K562 (cell line): ENCODE data around the gene SNX25. TPM values are rescaled to one million over a fixed set of nuclear protein-coding genes. Genes with fewer than 3 reads are reported as not detected.

Experiments
- HNRNPLL ChIP-seq: fragments of 200-400 bp; formaldehyde crosslinking; IDR thresholded peaks from 2 replicates; pipeline ENCODE4 v1.6.1; 2017; ENCODE audit warnings: low read length, low read depth, mild to moderate bottlenecking; ENCODE audit not compliant: poor library complexity, severe bottlenecking
- ZNF431 ChIP-seq: sonication (generic); formaldehyde crosslinking; IDR thresholded peaks from 2 replicates; pipeline ENCODE4 v1.8.0; 2022; ENCODE audit warnings: mild to moderate bottlenecking, missing genetic modification reagents
- polyA plus RNA-seq, 8 experiments: library from polyadenylated mRNA; depleted of rRNA in 4 of 8; stranded (reverse) in 5 of 8; unstranded in 3 of 8; fragments of >200 nt; fragmentation: Nextera tagmentation in 2 of 8; fragmentation: Illumina TruSeq in 1 of 8; extraction: Ambion mirVana in 2 of 8; extraction: Trizol in 1 of 8; gene quantifications; 2 replicates each; pipeline versions ENCODE4 v1.2.1 to v1.2.3, GENCODE V29; 2011 to 2014; ENCODE audit warnings: inconsistent platforms in 1 of 8, missing spikeins in 1 of 8
- total RNA-seq, 7 experiments: library from RNA; depleted of rRNA in 6 of 7; stranded (reverse); fragments of >200 nt in 6 of 7; fragmentation: Illumina TruSeq in 2 of 7; extraction: Trizol in 2 of 7; gene quantifications; 2 replicates each; pipeline versions ENCODE4 v1.2.1 to v1.2.3, GENCODE V29; 2011 to 2021; ENCODE audit warnings: low replicate concordance in 1 of 7
- TF ChIP-seq, protein P1 (sequence below): fragments of 200-600 bp; sonication (generic); IDR thresholded peaks from one replicate; pipeline ENCODE4 v1.6.1; 2012; ENCODE audit warnings: mild to moderate bottlenecking, low read depth, low read length, inconsistent platforms
- TF ChIP-seq, protein P2 (sequence below), 2 experiments: fragments of 450-650 bp in 1 of 2; sonication (generic) in 1 of 2; formaldehyde crosslinking in 1 of 2; IDR thresholded peaks; 2 replicates each; pipeline versions ENCODE4 v1.7.1 to v1.9.0; 2016 to 2022; ENCODE audit warnings: inconsistent platforms in 1 of 2, mild to moderate bottlenecking in 1 of 2, missing genetic modification reagents in 1 of 2

The SNX25 gene
- total and polyA plus RNA-seq, 9 of the 15 experiments (the other 6 are each of a cell fraction or from before 2014, with no cell fraction given), result 2.5 to 23.4 (median 13.3) TPM

DNA sequence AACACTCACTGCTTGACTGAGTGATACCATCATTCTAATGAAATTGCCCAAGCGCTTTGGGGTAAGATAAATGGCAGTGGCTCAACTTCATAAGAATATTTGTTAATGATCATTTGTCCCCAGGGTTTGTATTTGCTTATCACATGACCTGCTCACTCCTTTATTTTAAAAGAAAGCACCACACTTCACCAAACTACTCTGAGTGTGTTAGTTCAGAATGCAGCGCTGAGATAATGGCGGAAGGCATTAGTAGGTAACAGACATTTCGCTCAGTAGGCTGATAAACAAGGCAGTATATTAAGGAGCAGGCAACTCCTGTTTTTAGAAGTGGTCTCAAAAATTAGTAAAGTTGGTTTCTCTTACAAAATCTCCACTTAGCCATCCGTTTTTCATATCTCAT, 1.6 kb downstream of the SNX25 start (continued):
- TF ChIP-seq, protein P1, sequence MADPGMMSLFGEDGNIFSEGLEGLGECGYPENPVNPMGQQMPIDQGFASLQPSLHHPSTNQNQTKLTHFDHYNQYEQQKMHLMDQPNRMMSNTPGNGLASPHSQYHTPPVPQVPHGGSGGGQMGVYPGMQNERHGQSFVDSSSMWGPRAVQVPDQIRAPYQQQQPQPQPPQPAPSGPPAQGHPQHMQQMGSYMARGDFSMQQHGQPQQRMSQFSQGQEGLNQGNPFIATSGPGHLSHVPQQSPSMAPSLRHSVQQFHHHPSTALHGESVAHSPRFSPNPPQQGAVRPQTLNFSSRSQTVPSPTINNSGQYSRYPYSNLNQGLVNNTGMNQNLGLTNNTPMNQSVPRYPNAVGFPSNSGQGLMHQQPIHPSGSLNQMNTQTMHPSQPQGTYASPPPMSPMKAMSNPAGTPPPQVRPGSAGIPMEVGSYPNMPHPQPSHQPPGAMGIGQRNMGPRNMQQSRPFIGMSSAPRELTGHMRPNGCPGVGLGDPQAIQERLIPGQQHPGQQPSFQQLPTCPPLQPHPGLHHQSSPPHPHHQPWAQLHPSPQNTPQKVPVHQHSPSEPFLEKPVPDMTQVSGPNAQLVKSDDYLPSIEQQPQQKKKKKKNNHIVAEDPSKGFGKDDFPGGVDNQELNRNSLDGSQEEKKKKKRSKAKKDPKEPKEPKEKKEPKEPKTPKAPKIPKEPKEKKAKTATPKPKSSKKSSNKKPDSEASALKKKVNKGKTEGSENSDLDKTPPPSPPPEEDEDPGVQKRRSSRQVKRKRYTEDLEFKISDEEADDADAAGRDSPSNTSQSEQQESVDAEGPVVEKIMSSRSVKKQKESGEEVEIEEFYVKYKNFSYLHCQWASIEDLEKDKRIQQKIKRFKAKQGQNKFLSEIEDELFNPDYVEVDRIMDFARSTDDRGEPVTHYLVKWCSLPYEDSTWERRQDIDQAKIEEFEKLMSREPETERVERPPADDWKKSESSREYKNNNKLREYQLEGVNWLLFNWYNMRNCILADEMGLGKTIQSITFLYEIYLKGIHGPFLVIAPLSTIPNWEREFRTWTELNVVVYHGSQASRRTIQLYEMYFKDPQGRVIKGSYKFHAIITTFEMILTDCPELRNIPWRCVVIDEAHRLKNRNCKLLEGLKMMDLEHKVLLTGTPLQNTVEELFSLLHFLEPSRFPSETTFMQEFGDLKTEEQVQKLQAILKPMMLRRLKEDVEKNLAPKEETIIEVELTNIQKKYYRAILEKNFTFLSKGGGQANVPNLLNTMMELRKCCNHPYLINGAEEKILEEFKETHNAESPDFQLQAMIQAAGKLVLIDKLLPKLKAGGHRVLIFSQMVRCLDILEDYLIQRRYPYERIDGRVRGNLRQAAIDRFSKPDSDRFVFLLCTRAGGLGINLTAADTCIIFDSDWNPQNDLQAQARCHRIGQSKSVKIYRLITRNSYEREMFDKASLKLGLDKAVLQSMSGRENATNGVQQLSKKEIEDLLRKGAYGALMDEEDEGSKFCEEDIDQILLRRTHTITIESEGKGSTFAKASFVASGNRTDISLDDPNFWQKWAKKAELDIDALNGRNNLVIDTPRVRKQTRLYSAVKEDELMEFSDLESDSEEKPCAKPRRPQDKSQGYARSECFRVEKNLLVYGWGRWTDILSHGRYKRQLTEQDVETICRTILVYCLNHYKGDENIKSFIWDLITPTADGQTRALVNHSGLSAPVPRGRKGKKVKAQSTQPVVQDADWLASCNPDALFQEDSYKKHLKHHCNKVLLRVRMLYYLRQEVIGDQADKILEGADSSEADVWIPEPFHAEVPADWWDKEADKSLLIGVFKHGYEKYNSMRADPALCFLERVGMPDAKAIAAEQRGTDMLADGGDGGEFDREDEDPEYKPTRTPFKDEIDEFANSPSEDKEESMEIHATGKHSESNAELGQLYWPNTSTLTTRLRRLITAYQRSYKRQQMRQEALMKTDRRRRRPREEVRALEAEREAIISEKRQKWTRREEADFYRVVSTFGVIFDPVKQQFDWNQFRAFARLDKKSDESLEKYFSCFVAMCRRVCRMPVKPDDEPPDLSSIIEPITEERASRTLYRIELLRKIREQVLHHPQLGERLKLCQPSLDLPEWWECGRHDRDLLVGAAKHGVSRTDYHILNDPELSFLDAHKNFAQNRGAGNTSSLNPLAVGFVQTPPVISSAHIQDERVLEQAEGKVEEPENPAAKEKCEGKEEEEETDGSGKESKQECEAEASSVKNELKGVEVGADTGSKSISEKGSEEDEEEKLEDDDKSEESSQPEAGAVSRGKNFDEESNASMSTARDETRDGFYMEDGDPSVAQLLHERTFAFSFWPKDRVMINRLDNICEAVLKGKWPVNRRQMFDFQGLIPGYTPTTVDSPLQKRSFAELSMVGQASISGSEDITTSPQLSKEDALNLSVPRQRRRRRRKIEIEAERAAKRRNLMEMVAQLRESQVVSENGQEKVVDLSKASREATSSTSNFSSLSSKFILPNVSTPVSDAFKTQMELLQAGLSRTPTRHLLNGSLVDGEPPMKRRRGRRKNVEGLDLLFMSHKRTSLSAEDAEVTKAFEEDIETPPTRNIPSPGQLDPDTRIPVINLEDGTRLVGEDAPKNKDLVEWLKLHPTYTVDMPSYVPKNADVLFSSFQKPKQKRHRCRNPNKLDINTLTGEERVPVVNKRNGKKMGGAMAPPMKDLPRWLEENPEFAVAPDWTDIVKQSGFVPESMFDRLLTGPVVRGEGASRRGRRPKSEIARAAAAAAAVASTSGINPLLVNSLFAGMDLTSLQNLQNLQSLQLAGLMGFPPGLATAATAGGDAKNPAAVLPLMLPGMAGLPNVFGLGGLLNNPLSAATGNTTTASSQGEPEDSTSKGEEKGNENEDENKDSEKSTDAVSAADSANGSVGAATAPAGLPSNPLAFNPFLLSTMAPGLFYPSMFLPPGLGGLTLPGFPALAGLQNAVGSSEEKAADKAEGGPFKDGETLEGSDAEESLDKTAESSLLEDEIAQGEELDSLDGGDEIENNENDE, result no peak
- TF ChIP-seq ZNF431, result no peak
- TF ChIP-seq HNRNPLL, result peak; percentile 32
- TF ChIP-seq, protein P2, sequence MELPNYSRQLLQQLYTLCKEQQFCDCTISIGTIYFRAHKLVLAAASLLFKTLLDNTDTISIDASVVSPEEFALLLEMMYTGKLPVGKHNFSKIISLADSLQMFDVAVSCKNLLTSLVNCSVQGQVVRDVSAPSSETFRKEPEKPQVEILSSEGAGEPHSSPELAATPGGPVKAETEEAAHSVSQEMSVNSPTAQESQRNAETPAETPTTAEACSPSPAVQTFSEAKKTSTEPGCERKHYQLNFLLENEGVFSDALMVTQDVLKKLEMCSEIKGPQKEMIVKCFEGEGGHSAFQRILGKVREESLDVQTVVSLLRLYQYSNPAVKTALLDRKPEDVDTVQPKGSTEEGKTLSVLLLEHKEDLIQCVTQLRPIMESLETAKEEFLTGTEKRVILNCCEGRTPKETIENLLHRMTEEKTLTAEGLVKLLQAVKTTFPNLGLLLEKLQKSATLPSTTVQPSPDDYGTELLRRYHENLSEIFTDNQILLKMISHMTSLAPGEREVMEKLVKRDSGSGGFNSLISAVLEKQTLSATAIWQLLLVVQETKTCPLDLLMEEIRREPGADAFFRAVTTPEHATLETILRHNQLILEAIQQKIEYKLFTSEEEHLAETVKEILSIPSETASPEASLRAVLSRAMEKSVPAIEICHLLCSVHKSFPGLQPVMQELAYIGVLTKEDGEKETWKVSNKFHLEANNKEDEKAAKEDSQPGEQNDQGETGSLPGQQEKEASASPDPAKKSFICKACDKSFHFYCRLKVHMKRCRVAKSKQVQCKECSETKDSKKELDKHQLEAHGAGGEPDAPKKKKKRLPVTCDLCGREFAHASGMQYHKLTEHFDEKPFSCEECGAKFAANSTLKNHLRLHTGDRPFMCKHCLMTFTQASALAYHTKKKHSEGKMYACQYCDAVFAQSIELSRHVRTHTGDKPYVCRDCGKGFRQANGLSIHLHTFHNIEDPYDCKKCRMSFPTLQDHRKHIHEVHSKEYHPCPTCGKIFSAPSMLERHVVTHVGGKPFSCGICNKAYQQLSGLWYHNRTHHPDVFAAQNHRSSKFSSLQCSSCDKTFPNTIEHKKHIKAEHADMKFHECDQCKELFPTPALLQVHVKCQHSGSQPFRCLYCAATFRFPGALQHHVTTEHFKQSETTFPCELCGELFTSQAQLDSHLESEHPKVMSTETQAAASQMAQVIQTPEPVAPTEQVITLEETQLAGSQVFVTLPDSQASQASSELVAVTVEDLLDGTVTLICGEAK (IDR thresholded peaks at IDR 0.05), result no peak
- TF ChIP-seq, protein P2 (CRISPR knock-in tag; IDR thresholded peaks at IDR 0.05), result no peak
